WTC11 (cell line): ENCODE results near the gene SERPINE2. TPM values are rescaled to one million over a fixed set of nuclear protein-coding genes. Genes with fewer than 3 reads are reported as not detected.

ENCODE experiments used
- ATAC-seq: fragments of 200-7000 bp; cut with Tn5 transposase; 2 replicates; pipeline ENCODE4 v1.10.0; 2021; ENCODE audit warnings: mild to moderate bottlenecking, moderate library complexity
- CTCF ChIA-PET: fragments of 300-600 bp; sonication (Branson Sonifier 250); formaldehyde crosslinking; loops from one replicate; lab custom pipeline; 2021; ENCODE audit warnings: antibody characterized with exemption; lab: Charles Lee
- POLR2A ChIA-PET: fragments of 350-600 bp; sonication (Branson Sonifier 250); formaldehyde crosslinking; loops from one replicate; lab custom pipeline; 2021; ENCODE audit warnings: antibody characterized with exemption; lab: Charles Lee
- DNase-seq: peaks from one replicate; pipeline ENCODE4 v3.0.0; 2021; ENCODE audit warnings: low spot score
- H3K27ac Mint-ChIP-seq: 2 replicates; pipeline ENCODE4 v1.8.0; 2021; ENCODE audit warnings: mixed read lengths
- H3K27me3 Mint-ChIP-seq: 2 replicates; pipeline ENCODE4 v1.8.0; 2021; ENCODE audit warnings: low read depth, mild to moderate bottlenecking, moderate library complexity, mixed read lengths
- H3K36me3 Mint-ChIP-seq: 2 replicates; pipeline ENCODE4 v1.8.0; 2021; ENCODE audit warnings: mixed read lengths
- H3K4me1 Mint-ChIP-seq: 2 replicates; pipeline ENCODE4 v1.8.0; 2022; ENCODE audit warnings: mixed read lengths
- H3K4me3 Mint-ChIP-seq: 2 replicates; pipeline ENCODE4 v1.8.0; 2021; ENCODE audit warnings: mild to moderate bottlenecking, moderate library complexity, mixed read lengths
- H3K9me3 Mint-ChIP-seq: 2 replicates; pipeline ENCODE4 v1.8.0; 2021; ENCODE audit warnings: mixed read lengths
- AR ChIP-seq: fragments of 250-450 bp; sonication (Bioruptor Pico); IDR thresholded peaks from 2 replicates; pipeline ENCODE4 v1.9.0; 2021; ENCODE audit warnings: mild to moderate bottlenecking
- CDX4 ChIP-seq: fragments of 250-450 bp; sonication (Bioruptor Pico); IDR thresholded peaks from 2 replicates; pipeline ENCODE4 v1.9.0; 2021; ENCODE audit warnings: moderate library complexity, mild to moderate bottlenecking, inconsistent platforms, borderline replicate concordance
- E2F1 ChIP-seq: sonication (generic); formaldehyde crosslinking; IDR thresholded peaks from 2 replicates; pipeline ENCODE4 v1.8.0; 2022; ENCODE audit warnings: mild to moderate bottlenecking, missing genetic modification reagents
- FOXP1 ChIP-seq: sonication (generic); formaldehyde crosslinking; IDR thresholded peaks from 2 replicates; pipeline ENCODE4 v1.8.0; 2022; ENCODE audit warnings: missing genetic modification reagents, mild to moderate bottlenecking, moderate library complexity, borderline replicate concordance
- HMGA2 ChIP-seq: fragments of 250-450 bp; sonication (Bioruptor Pico); IDR thresholded peaks from 2 replicates; pipeline ENCODE4 v1.4.0; 2021; ENCODE audit warnings: mild to moderate bottlenecking, moderate library complexity
- IRF2 ChIP-seq: sonication (generic); formaldehyde crosslinking; IDR thresholded peaks from 2 replicates; pipeline ENCODE4 v1.8.0; 2022; ENCODE audit warnings: low read depth, missing genetic modification reagents, borderline replicate concordance
- JAZF1 ChIP-seq: fragments of 250-450 bp; sonication (Bioruptor Pico); IDR thresholded peaks from 2 replicates; pipeline ENCODE4 v1.9.0; 2021; ENCODE audit warnings: moderate library complexity, mild to moderate bottlenecking, inconsistent platforms
- PRDM15 ChIP-seq: sonication (generic); formaldehyde crosslinking; IDR thresholded peaks from 2 replicates; pipeline ENCODE4 v1.8.0; 2022; ENCODE audit warnings: missing genetic modification reagents
- PREB ChIP-seq: sonication (generic); formaldehyde crosslinking; IDR thresholded peaks from 2 replicates; pipeline ENCODE4 v1.8.1; 2022; ENCODE audit warnings: mild to moderate bottlenecking, missing genetic modification reagents, moderate library complexity, borderline replicate concordance
- SMAD4 ChIP-seq: sonication (generic); formaldehyde crosslinking; IDR thresholded peaks from 2 replicates; pipeline ENCODE4 v1.8.0; 2022; ENCODE audit warnings: mild to moderate bottlenecking, missing genetic modification reagents
- SP1 ChIP-seq: sonication (generic); formaldehyde crosslinking; conservative IDR thresholded peaks from 2 replicates; pipeline ENCODE4 v1.8.1; 2022; ENCODE audit warnings: missing genetic modification reagents
- TEAD1 ChIP-seq: sonication (generic); formaldehyde crosslinking; IDR thresholded peaks from 2 replicates; pipeline ENCODE4 v1.8.0; 2022; ENCODE audit warnings: mild to moderate bottlenecking, missing genetic modification reagents
- TEAD4 ChIP-seq: sonication (generic); formaldehyde crosslinking; IDR thresholded peaks from 2 replicates; pipeline ENCODE4 v1.8.0; 2022; ENCODE audit warnings: mild to moderate bottlenecking, missing genetic modification reagents
- USF2 ChIP-seq: sonication (generic); formaldehyde crosslinking; IDR thresholded peaks from 2 replicates; pipeline ENCODE4 v1.8.1; 2023; ENCODE audit warnings: mild to moderate bottlenecking, missing genetic modification reagents, moderate library complexity
- ZBTB21 ChIP-seq: sonication (generic); formaldehyde crosslinking; IDR thresholded peaks from 2 replicates; pipeline ENCODE4 v1.8.1; 2023; ENCODE audit warnings: mild to moderate bottlenecking, missing genetic modification reagents, borderline replicate concordance
- ZMAT4 ChIP-seq: fragments of 250-450 bp; sonication (Bioruptor Pico); IDR thresholded peaks from 2 replicates; pipeline ENCODE4 v1.9.0; 2021; ENCODE audit warnings: mild to moderate bottlenecking
- ZNF121 ChIP-seq: sonication (generic); formaldehyde crosslinking; IDR thresholded peaks from 2 replicates; pipeline ENCODE4 v1.8.0; 2023; ENCODE audit warnings: missing genetic modification reagents
- ZNF232 ChIP-seq: sonication (generic); formaldehyde crosslinking; IDR thresholded peaks from 2 replicates; pipeline ENCODE4 v1.8.0; 2022; ENCODE audit warnings: mild to moderate bottlenecking, missing genetic modification reagents
- ZNF532 ChIP-seq: fragments of 250-450 bp; sonication (Bioruptor Pico); IDR thresholded peaks from 2 replicates; pipeline ENCODE4 v1.9.0; 2021; ENCODE audit warnings: mild to moderate bottlenecking, borderline replicate concordance
- ZNF671 ChIP-seq: fragments of 250-450 bp; sonication (Bioruptor Pico); IDR thresholded peaks from 2 replicates; pipeline ENCODE4 v1.8.0; 2021; ENCODE audit warnings: mild to moderate bottlenecking
- total RNA-seq: library from RNA; stranded (reverse); gene quantifications from 3 replicates; pipeline ENCODE4 v1.2.3, GENCODE V29; 2021

The SERPINE2 gene
- total RNA-seq, 1 experiment from 2014 or later = 60.4 TPM

- no peak for TF ChIP-seq PRDM15 (CRISPR knock-in tag)
- TF ChIP-seq ZBTB21 (CRISPR knock-in tag) = no peak
- no peak for TF ChIP-seq PREB
- TF ChIP-seq SMAD4 (CRISPR knock-in tag) = no peak
- TF ChIP-seq ZNF232 = no peak
- TF ChIP-seq FOXP1 (CRISPR knock-in tag) = no peak
Observed at GRCh38 chr2:224072541-224073188, 33.6 kb upstream of the SERPINE2 start (continued).

GRCh38 chr2:224069172-224069571, 30.1 kb upstream of the SERPINE2 start:
- H3K4me3 Mint-ChIP-seq = no peak overlapping the region
- DNase-seq (no peak), ATAC-seq (no peak)
- no peaks in the 10 kb centered on the region for H3K4me1 Mint-ChIP-seq
- ChIA-PET POLR2A (no interaction called here), CTCF (no interaction called here)
- peaks cover 5% of the 10 kb centered on the region; the same call in 1 of the 2 replicates for H3K9me3 Mint-ChIP-seq
- H3K27ac Mint-ChIP-seq = no peak overlapping the region
- H3K27me3 Mint-ChIP-seq = no peaks in the 10 kb centered on the region
- no peaks in the 10 kb centered on the region for H3K36me3 Mint-ChIP-seq
- TF ChIP-seq IRF2 (CRISPR knock-in tag) (no peak), JAZF1 (CRISPR knock-in tag) (no peak), ZMAT4 (no peak), E2F1 (CRISPR knock-in tag) (no peak), CDX4 (CRISPR knock-in tag) (no peak), ZNF532 (CRISPR knock-in tag) (no peak), USF2 (CRISPR knock-in tag) (no peak), ZNF121 (CRISPR knock-in tag) (no peak), ZNF671 (CRISPR knock-in tag) (no peak), TEAD1 (CRISPR knock-in tag) (no peak), AR (CRISPR knock-in tag) (no peak), SP1 (CRISPR knock-in tag) (no peak), HMGA2 (CRISPR knock-in tag) (no peak), TEAD4 (CRISPR knock-in tag) (no peak)
